ENCODE measurements around the gene POT1. TPM values are rescaled to one million over a fixed set of nuclear protein-coding genes. Genes with fewer than 3 reads are reported as not detected.

POT1 gene
- total RNA-seq, 4 donors from 2014 or later = 3.9 to 79.2 (median 12.1) TPM

DNA sequence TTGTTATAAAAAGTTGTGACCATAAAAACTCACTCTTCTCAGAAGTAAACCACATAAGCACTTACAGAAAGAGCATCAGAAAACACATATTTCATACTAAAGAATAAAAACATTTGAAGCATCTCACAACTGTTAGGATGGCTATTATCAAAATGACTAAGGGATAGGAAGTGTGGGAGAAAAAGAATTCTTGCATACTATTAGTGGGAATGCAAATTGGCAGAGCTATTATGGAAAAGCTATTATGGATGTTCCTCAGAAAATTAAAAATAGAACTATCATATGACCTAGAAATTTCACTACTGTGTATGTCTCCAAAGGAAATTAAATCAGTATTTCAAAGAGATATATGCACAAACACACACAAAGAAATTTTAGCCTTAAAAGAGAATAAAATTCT, 25.2 kb upstream of the POT1 start:
- H3K9me3 ChIP-seq = peaks cover 0 to 4% (median 0%) of the 10 kb centered on the region in 4 donors
- DNase-seq = no peak
- no peak overlapping the region for H3K27ac ChIP-seq
- no peaks in the 10 kb centered on the region for H3K27me3 ChIP-seq
- H3K36me3 ChIP-seq = no peaks in the 10 kb centered on the region
- no peaks in the 10 kb centered on the region for H3K4me1 ChIP-seq
- no peak overlapping the region for H3K4me3 ChIP-seq
- no peak for TF ChIP-seq POLR2A (IDR thresholded peaks at IDR 0.05)
- TF ChIP-seq, protein P1, sequence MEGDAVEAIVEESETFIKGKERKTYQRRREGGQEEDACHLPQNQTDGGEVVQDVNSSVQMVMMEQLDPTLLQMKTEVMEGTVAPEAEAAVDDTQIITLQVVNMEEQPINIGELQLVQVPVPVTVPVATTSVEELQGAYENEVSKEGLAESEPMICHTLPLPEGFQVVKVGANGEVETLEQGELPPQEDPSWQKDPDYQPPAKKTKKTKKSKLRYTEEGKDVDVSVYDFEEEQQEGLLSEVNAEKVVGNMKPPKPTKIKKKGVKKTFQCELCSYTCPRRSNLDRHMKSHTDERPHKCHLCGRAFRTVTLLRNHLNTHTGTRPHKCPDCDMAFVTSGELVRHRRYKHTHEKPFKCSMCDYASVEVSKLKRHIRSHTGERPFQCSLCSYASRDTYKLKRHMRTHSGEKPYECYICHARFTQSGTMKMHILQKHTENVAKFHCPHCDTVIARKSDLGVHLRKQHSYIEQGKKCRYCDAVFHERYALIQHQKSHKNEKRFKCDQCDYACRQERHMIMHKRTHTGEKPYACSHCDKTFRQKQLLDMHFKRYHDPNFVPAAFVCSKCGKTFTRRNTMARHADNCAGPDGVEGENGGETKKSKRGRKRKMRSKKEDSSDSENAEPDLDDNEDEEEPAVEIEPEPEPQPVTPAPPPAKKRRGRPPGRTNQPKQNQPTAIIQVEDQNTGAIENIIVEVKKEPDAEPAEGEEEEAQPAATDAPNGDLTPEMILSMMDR (IDR thresholded peaks at IDR 0.05) = no peak

DNA sequence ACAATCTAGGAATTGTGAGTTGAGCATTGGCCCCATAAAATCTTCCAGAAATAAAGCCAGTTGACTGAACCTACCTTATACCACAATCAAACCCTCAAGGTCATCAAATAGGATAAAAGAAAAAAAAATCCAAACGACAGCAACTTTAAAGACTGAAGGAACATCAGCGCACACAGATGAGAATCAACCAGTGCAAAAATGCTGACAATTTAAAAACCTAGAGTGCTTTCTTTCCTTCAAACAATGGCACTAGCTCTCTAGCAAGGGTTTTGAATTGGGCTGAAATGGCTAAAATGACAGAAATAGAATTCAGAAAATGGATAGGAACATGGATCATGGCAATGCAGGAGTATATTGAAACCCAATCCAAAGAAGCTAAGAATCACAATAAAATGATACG, 16.1 kb upstream of the POT1 start:
- Histone ChIP-seq H3K27ac (no peak overlapping the region), H3K9me3 (no peaks in the 10 kb centered on the region), H3K4me3 (no peak overlapping the region), H3K4me1 (no peaks in the 10 kb centered on the region), H3K36me3 (no peaks in the 10 kb centered on the region), H3K27me3 (no peaks in the 10 kb centered on the region)
- TF ChIP-seq, protein P1 (IDR thresholded peaks at IDR 0.05) = no peak
- TF ChIP-seq POLR2A (IDR thresholded peaks at IDR 0.05) = no peak
- no peak for DNase-seq

DNA sequence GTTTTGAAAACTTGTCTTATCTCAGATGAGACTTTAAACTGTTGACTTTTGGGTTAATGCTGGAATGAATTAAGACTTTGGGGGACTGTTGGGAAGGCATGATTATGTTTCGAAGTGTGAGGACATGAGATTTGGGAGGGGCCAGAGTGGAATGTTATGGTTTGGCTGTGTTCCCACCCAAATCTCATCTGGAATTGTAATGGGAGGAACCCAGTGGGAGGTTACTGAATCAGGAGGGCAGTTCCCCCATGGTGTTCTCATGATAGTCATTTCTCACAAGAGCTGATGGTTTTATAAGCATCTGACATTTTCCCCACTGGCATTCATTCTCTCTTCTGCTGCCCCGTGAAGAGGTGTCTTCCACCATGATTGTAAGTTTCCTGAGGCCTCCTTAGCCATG, 13.8 kb upstream of the POT1 start:
- Histone ChIP-seq H3K27ac (no peak overlapping the region), H3K4me1 (no peaks in the 10 kb centered on the region), H3K9me3 (no peaks in the 10 kb centered on the region), H3K27me3 (no peaks in the 10 kb centered on the region), H3K4me3 (no peak overlapping the region), H3K36me3 (no peaks in the 10 kb centered on the region)
- no peak for DNase-seq
- TF ChIP-seq, protein P1 (IDR thresholded peaks at IDR 0.05) = no peak
- TF ChIP-seq POLR2A (IDR thresholded peaks at IDR 0.05) = no peak

DNA sequence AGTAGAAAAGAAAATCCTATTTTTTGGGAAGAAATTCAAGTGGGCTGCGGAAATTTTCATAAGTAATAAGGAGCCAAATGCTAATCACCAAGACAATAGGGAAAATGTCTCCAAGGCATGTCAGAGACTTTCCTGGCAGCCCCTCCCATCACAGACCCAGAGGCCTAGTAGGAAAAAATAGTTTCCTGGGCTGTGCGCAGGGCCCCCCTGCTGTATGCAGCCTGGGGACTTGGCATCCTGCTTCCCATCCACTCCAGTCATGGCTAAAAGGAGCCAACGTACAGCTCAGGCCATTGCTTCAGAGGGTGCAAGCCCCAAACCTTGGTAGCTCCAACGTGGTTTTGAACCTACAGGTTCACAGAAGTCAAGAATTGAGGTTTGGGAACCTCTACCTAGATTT, 12.8 kb upstream of the POT1 start:
- TF ChIP-seq, protein P1 (IDR thresholded peaks at IDR 0.05) = no peak
- TF ChIP-seq POLR2A (IDR thresholded peaks at IDR 0.05) = no peak
- no peak for DNase-seq
- H3K27me3 ChIP-seq = no peaks in the 10 kb centered on the region
- no peak overlapping the region for H3K4me3 ChIP-seq
- no peaks in the 10 kb centered on the region for H3K9me3 ChIP-seq
- H3K4me1 ChIP-seq = no peaks in the 10 kb centered on the region
- no peak overlapping the region for H3K27ac ChIP-seq
- H3K36me3 ChIP-seq = no peaks in the 10 kb centered on the region

DNA sequence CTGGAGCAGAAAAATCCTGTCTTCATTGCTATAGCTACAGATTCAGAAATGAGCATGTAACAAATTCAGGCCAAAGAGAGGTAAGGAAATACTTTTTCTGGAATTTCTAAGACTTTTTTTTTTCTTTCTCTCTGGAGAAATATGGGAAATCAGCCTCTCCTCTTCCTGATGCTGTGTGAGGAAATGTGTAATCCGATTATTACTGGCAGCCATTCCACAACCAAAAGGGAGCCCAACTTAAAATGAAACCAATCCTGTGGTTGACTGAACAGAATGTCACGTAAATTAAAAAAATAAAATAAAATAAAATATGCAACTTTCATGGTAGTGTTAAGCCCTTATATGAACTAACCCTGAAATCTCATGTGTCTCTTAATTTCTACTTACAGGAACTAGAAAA, 10.7 kb upstream of the POT1 start:
- TF ChIP-seq POLR2A (IDR thresholded peaks at IDR 0.05) = no peak
- TF ChIP-seq, protein P1 (IDR thresholded peaks at IDR 0.05) = no peak

DNA sequence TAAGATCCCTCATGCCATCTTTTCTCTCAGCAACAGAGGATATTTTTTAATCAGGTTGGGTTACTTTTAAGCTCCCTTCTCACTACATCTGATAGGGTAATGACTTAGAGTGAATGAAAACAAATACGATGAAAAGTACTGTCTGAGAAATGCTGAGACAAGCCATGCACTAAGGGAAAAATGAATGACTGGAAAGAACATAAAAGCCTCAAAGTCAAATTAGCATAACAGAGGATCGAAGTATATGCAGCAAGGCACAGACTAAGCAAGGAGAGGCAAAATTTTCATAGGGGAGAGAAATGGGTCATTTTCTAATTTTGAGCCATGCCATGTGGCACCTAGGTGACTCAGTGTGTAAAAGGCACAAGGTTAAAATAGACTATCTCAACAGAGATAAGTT, 8.5 kb upstream of the POT1 start:
- Histone ChIP-seq H3K4me3 (no peak overlapping the region), H3K27me3 (no peaks in the 10 kb centered on the region), H3K9me3 (no peaks in the 10 kb centered on the region), H3K4me1 (no peaks in the 10 kb centered on the region), H3K36me3 (no peaks in the 10 kb centered on the region), H3K27ac (no peak overlapping the region)
- no peak for DNase-seq
- TF ChIP-seq, protein P1 (IDR thresholded peaks at IDR 0.05) = no peak
- TF ChIP-seq POLR2A (IDR thresholded peaks at IDR 0.05) = no peak

More for the DNA sequence above, 10.7 kb upstream of the POT1 start:
- H3K4me1 ChIP-seq = no peaks in the 10 kb centered on the region
- no peaks in the 10 kb centered on the region for H3K9me3 ChIP-seq
- no peak overlapping the region for H3K27ac ChIP-seq
- H3K36me3 ChIP-seq = no peaks in the 10 kb centered on the region
- H3K27me3 ChIP-seq = no peaks in the 10 kb centered on the region
- DNase-seq = no peak
- H3K4me3 ChIP-seq = no peak overlapping the region

Data from Peyer's patch (tissue), 4 donors.